HepG2 (cell line): Measurements from ENCODE around the gene EXOSC7. TPM values are rescaled to one million over a fixed set of nuclear protein-coding genes. Genes with fewer than 3 reads are reported as not detected.

Source experiments
- ATRX ChIP-seq: sonication (generic); formaldehyde crosslinking; IDR thresholded peaks from 2 replicates; pipeline ENCODE4 v1.4.0; 2020; ENCODE audit warnings: missing genetic modification reagents, borderline replicate concordance
- HNF1B ChIP-seq: sonication (generic); formaldehyde crosslinking; IDR thresholded peaks from 2 replicates; pipeline ENCODE4 v1.5.1; 2020; ENCODE audit warnings: mild to moderate bottlenecking, moderate library complexity, missing genetic modification reagents
- IRF2 ChIP-seq: IDR thresholded peaks from 2 replicates; pipeline ENCODE4 v1.6.1; 2018; ENCODE audit warnings: missing genetic modification reagents, missing compliant biosample characterization
- KDM2A ChIP-seq: sonication (generic); formaldehyde crosslinking; IDR thresholded peaks from 2 replicates; pipeline ENCODE4 v1.4.0; 2020; ENCODE audit warnings: low read depth, missing genetic modification reagents, borderline replicate concordance
- PAX8 ChIP-seq: sonication (generic); formaldehyde crosslinking; IDR thresholded peaks from 2 replicates; pipeline ENCODE4 v1.8.0; 2022; ENCODE audit warnings: mild to moderate bottlenecking, missing genetic modification reagents, borderline replicate concordance
- POLR2AphosphoS2 ChIP-seq: IDR thresholded peaks from 2 replicates; pipeline ENCODE4 v1.6.1; 2011; ENCODE audit warnings: low read depth, low read length, improper control_type of control experiment
- PREB ChIP-seq: sonication (generic); formaldehyde crosslinking; IDR thresholded peaks from 2 replicates; pipeline ENCODE4 v1.4.0; 2020; ENCODE audit warnings: missing genetic modification reagents
- SALL2 ChIP-seq: sonication (generic); formaldehyde crosslinking; IDR thresholded peaks from 2 replicates; pipeline ENCODE4 v1.8.1; 2023; ENCODE audit warnings: mild to moderate bottlenecking, missing genetic modification reagents, inconsistent platforms
- SOX13 ChIP-seq, 3 experiments: fragments of 450-650 bp in 1 of 3; sonication (generic) in 1 of 3; formaldehyde crosslinking in 1 of 3; IDR thresholded peaks in 2 of 3; conservative IDR thresholded peaks in 1 of 3; 2 replicates each; pipeline versions ENCODE4 v1.5.0 to v1.6.1; 2016 to 2020; ENCODE audit warnings: antibody characterized with exemption in 1 of 3, mild to moderate bottlenecking in 1 of 3, missing compliant biosample characterization in 1 of 3, missing genetic modification reagents in 1 of 3, moderate library complexity in 1 of 3
- TEAD3 ChIP-seq: optimal IDR thresholded peaks from 2 replicates; pipeline ENCODE3; 2016; ENCODE audit warnings: borderline replicate concordance
- ZKSCAN1 ChIP-seq: fragments of 150-350 bp; IDR thresholded peaks from 2 replicates; pipeline ENCODE4 v1.6.1; 2014; ENCODE audit warnings: low read length
- ZMYM3 ChIP-seq: sonication (generic); formaldehyde crosslinking; IDR thresholded peaks from 2 replicates; pipeline ENCODE4 v1.5.1; 2020; ENCODE audit warnings: mild to moderate bottlenecking, missing genetic modification reagents
- ZNF17 ChIP-seq: sonication (generic); formaldehyde crosslinking; IDR thresholded peaks from 2 replicates; pipeline ENCODE4 v1.5.0; 2020; ENCODE audit warnings: mild to moderate bottlenecking, missing genetic modification reagents
- ZNF644 ChIP-seq: IDR thresholded peaks from 2 replicates; pipeline ENCODE4 v1.6.1; 2016; ENCODE audit warnings: low read depth
- ZNF879 ChIP-seq: sonication (generic); formaldehyde crosslinking; IDR thresholded peaks from 2 replicates; pipeline ENCODE4 v1.8.1; 2023; ENCODE audit warnings: missing genetic modification reagents
- ZUFSP ChIP-seq: sonication (generic); formaldehyde crosslinking; IDR thresholded peaks from 2 replicates; pipeline ENCODE4 v1.9.0; 2021; ENCODE audit warnings: missing genetic modification reagents, mild to moderate bottlenecking, borderline replicate concordance
- polyA plus RNA-seq, 8 experiments: library from polyadenylated mRNA; depleted of rRNA in 3 of 8; stranded (reverse) in 7 of 8; unstranded in 1 of 8; fragments of >200 nt; fragmentation: Illumina TruSeq in 4 of 8; extraction: Trizol in 4 of 8; gene quantifications; 2 replicates each; pipeline versions ENCODE4 v1.2.1 to v1.2.3, GENCODE V29; 2011 to 2016; ENCODE audit warnings: low read depth in 4 of 8, missing spikeins in 1 of 8, mixed read lengths in 1 of 8; ENCODE audit not compliant: insufficient read depth in 1 of 8
- total RNA-seq, 5 experiments: library from RNA; depleted of rRNA; stranded (reverse); fragments of >200 nt; fragmentation: Illumina TruSeq; extraction: Trizol; gene quantifications; 2 replicates each; pipeline ENCODE4 v1.2.3, GENCODE V29; 2016; ENCODE audit warnings: low read depth in 1 of 5
- TF ChIP-seq, protein P1 (sequence below): sonication (generic); formaldehyde crosslinking; IDR thresholded peaks from 2 replicates; pipeline ENCODE4 v1.8.0; 2022; ENCODE audit warnings: missing genetic modification reagents, mild to moderate bottlenecking, inconsistent platforms, borderline replicate concordance
- TF ChIP-seq, protein P2 (sequence below): sonication (generic); formaldehyde crosslinking; IDR thresholded peaks from 2 replicates; pipeline ENCODE4 v1.4.0; 2020; ENCODE audit warnings: missing genetic modification reagents, borderline replicate concordance
- TF ChIP-seq, protein P3 (sequence below): IDR thresholded peaks from 2 replicates; pipeline ENCODE4 v1.6.1; 2016; ENCODE audit warnings: low read depth

The EXOSC7 gene
- total and polyA plus RNA-seq, 2 of the 13 experiments (the other 11 are each of a cell fraction or from before 2014, with no cell fraction given): 68.3 to 74.7 TPM

DNA sequence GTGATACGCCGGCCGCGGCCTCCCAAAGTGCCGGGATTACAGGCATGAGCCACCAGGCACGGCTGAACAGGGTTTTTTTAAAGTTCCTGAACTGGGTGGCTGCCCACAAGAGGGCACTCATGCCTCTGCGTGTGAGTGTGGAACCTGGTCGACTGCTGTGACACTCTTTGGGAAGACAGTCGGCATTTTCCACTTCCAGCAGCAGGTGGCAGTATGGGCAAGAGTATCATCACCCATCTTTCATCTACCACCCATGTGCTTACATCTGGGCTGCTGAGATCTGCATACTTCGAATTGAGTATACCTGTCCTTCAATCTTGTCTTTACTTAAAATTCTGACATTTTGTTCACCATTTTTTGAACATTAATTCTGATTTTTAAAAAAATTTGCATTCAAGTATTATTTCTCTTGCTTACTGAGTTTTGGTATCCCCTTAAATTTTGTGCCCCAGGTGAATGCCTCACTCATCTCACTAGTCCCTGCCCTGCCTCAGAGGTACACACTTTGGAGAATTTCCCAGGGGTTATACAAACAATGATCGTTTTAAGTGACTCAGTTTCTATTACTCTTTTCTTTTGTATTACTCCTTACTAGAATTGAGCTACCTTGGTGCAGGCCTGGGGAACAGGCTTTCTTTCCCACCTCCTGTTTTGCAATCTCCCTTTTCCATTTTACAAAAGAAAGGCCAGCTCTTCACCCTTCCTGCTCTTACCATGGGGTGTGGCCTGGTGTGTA is 61.8 kb downstream of the EXOSC7 start (continued):
- no peak for TF ChIP-seq ZNF879 (CRISPR knock-in tag)
- TF ChIP-seq, protein P1, sequence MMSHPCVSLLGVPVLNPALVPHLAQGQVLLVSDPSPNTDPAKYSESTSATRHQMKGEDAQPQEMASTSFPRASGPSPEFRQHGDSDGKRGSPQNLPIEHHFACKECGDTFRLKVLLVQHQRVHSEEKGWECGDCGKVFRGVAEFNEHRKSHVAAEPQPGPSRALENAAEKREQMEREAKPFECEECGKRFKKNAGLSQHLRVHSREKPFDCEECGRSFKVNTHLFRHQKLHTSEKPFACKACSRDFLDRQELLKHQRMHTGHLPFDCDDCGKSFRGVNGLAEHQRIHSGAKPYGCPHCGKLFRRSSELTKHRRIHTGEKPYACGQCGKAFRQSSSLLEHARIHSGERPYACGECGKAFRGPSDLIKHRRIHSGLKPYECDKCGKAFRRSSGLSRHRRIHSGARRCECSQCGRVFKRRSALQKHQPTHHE (CRISPR knock-in tag): no peak
- TF ChIP-seq, protein P2, sequence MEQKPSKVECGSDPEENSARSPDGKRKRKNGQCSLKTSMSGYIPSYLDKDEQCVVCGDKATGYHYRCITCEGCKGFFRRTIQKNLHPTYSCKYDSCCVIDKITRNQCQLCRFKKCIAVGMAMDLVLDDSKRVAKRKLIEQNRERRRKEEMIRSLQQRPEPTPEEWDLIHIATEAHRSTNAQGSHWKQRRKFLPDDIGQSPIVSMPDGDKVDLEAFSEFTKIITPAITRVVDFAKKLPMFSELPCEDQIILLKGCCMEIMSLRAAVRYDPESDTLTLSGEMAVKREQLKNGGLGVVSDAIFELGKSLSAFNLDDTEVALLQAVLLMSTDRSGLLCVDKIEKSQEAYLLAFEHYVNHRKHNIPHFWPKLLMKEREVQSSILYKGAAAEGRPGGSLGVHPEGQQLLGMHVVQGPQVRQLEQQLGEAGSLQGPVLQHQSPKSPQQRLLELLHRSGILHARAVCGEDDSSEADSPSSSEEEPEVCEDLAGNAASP (CRISPR knock-in tag): peak; percentile 24; the same call in 1 of the 2 replicates
- TF ChIP-seq IRF2 (CRISPR knock-in tag): 0 out of 2 replicates have a peak, but pooled peaks have one; percentile 30
- TF ChIP-seq POLR2AphosphoS2: no peak
- no peak for TF ChIP-seq SALL2
- TF ChIP-seq ZMYM3 (CRISPR knock-in tag): peak; percentile 27; the same call in 1 of the 2 replicates
- TF ChIP-seq ATRX (CRISPR knock-in tag): no peak
- TF ChIP-seq ZUFSP (CRISPR knock-in tag): no peak
- TF ChIP-seq, protein P3, sequence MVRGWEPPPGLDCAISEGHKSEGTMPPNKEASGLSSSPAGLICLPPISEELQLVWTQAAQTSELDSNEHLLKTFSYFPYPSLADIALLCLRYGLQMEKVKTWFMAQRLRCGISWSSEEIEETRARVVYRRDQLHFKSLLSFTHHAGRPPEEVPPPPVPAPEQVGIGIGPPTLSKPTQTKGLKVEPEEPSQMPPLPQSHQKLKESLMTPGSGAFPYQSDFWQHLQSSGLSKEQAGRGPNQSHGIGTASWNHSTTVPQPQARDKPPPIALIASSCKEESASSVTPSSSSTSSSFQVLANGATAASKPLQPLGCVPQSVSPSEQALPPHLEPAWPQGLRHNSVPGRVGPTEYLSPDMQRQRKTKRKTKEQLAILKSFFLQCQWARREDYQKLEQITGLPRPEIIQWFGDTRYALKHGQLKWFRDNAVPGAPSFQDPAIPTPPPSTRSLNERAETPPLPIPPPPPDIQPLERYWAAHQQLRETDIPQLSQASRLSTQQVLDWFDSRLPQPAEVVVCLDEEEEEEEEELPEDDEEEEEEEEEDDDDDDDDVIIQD: peak; percentile 59; the same call in 1 of the 2 replicates
- no peak for TF ChIP-seq PREB (CRISPR knock-in tag)
- TF ChIP-seq ZNF17: no peak
- peak; percentile 66 for TF ChIP-seq KDM2A (CRISPR knock-in tag)
- peak; percentile 54; the same call in 1 of the 2 replicates for TF ChIP-seq ZNF644 (CRISPR knock-in tag)
- no peak for TF ChIP-seq ZKSCAN1
- TF ChIP-seq HNF1B (CRISPR knock-in tag): no peak
- peak; percentile 80 for TF ChIP-seq TEAD3 (CRISPR knock-in tag)
- no peak for TF ChIP-seq PAX8 (CRISPR knock-in tag)
- TF ChIP-seq SOX13 (IDR thresholded peaks at IDR 0.05): no peak
- 0 out of 4 replicates have a peak, but pooled peaks of 1 of the 2 experiments have one; percentile 27 for TF ChIP-seq SOX13 (CRISPR knock-in tag; conservative IDR thresholded peaks at IDR 0.05 in 1 of 2, IDR thresholded peaks at IDR 0.05 in 1 of 2)
